K562 (cell line): ENCODE data around the gene MAPK13. TPM values are rescaled to one million over a fixed set of nuclear protein-coding genes. Genes with fewer than 3 reads are reported as not detected.

Experiments used
- CBX3 ChIP-seq, 2 experiments: IDR thresholded peaks; 1 replicate in 1 of 2; 2 replicates in 1 of 2; pipeline ENCODE4 v1.6.1; 2012; ENCODE audit warnings: inconsistent platforms in 2 of 2, low read length in 2 of 2, borderline replicate concordance in 1 of 2, control low read depth in 1 of 2
- CBX8 ChIP-seq: fragments of 200-600 bp; sonication (generic); IDR thresholded peaks from 2 replicates; pipeline ENCODE4 v1.6.1; 2012; ENCODE audit warnings: borderline replicate concordance, mixed run types, low read depth, mild to moderate bottlenecking, moderate library complexity, mixed read lengths, low read length, control low read depth, inconsistent platforms; ENCODE audit not compliant: poor library complexity, severe bottlenecking; ENCODE audit errors: extremely low read depth
- ETS2 ChIP-seq: IDR thresholded peaks from 2 replicates; pipeline ENCODE4 v1.6.1; 2016; ENCODE audit warnings: borderline replicate concordance, missing genetic modification characterization, mild to moderate bottlenecking, moderate library complexity, missing compliant biosample characterization; ENCODE audit not compliant: poor library complexity, severe bottlenecking
- FIP1L1 ChIP-seq: fragments of 200-400 bp; formaldehyde crosslinking; IDR thresholded peaks from 2 replicates; pipeline ENCODE4 v1.6.1; 2018; ENCODE audit warnings: mild to moderate bottlenecking, low read depth, low read length; ENCODE audit not compliant: poor library complexity, severe bottlenecking
- HINFP ChIP-seq: fragments of 450-650 bp; conservative IDR thresholded peaks from 2 replicates; pipeline ENCODE4 v1.6.1; 2016; ENCODE audit warnings: missing genetic modification characterization, low read depth, mild to moderate bottlenecking, control low read depth, missing compliant biosample characterization
- MED1 ChIP-seq: sonication (generic); formaldehyde crosslinking; IDR thresholded peaks from 2 replicates; pipeline ENCODE4 v1.8.1; 2023; ENCODE audit warnings: missing genetic modification reagents, borderline replicate concordance
- NRF1 ChIP-seq, 2 experiments: fragments of 450-650 bp; IDR thresholded peaks in 1 of 2; conservative IDR thresholded peaks in 1 of 2; 2 replicates each; pipeline ENCODE4 v1.6.1; 2014; ENCODE audit warnings: mild to moderate bottlenecking in 2 of 2
- POLR2AphosphoS5 ChIP-seq: IDR thresholded peaks from 2 replicates; pipeline ENCODE4 v1.6.1; 2011; ENCODE audit warnings: mild to moderate bottlenecking, low read depth, low read length, moderate library complexity; ENCODE audit not compliant: control insufficient read depth, insufficient read depth
- POLR2G ChIP-seq: fragments of 200-400 bp; formaldehyde crosslinking; IDR thresholded peaks from 2 replicates; pipeline ENCODE4 v1.6.1; 2017; ENCODE audit warnings: low read depth, mild to moderate bottlenecking, antibody characterized with exemption, low read length, moderate library complexity
- SP1 ChIP-seq: sonication (generic); formaldehyde crosslinking; IDR thresholded peaks from 2 replicates; pipeline ENCODE4 v1.8.1; 2022; ENCODE audit warnings: mild to moderate bottlenecking, missing genetic modification reagents
- SP2 ChIP-seq: IDR thresholded peaks from 2 replicates; pipeline ENCODE4 v1.6.1; 2011; ENCODE audit warnings: mild to moderate bottlenecking, low read depth, low read length, moderate library complexity; ENCODE audit not compliant: poor library complexity, severe bottlenecking; ENCODE audit errors: extremely low read depth
- ZNF175 ChIP-seq: fragments of 200-800 bp; sonication (Bioruptor generic); IDR thresholded peaks from 2 replicates; pipeline ENCODE4 v1.6.1; 2016; ENCODE audit warnings: low read depth, mild to moderate bottlenecking, missing genetic modification characterization, missing compliant biosample characterization
- ZNF609 ChIP-seq: sonication (generic); formaldehyde crosslinking; IDR thresholded peaks from 2 replicates; pipeline ENCODE4 v1.8.1; 2023; ENCODE audit warnings: missing genetic modification reagents, mild to moderate bottlenecking, borderline replicate concordance
- ZNF699 ChIP-seq: fragments of 250-450 bp; sonication (Bioruptor Pico); IDR thresholded peaks from 2 replicates; pipeline ENCODE4 v1.8.0; 2021; ENCODE audit warnings: mild to moderate bottlenecking, moderate library complexity; ENCODE audit not compliant: insufficient replicate concordance
- ZNF766 ChIP-seq: fragments of 200-800 bp; sonication (Bioruptor generic); conservative IDR thresholded peaks from 2 replicates; pipeline ENCODE4 v1.6.1; 2016; ENCODE audit warnings: missing genetic modification characterization, missing compliant biosample characterization
- ZSCAN32 ChIP-seq: fragments of 450-650 bp; formaldehyde crosslinking; IDR thresholded peaks from 2 replicates; pipeline ENCODE4 v1.4.0; 2020; ENCODE audit warnings: mild to moderate bottlenecking, moderate library complexity
- ZZZ3 ChIP-seq: fragments of 450-650 bp; IDR thresholded peaks from 2 replicates; pipeline ENCODE4 v1.6.1; 2016; ENCODE audit warnings: antibody characterized with exemption, mild to moderate bottlenecking, moderate library complexity
- polyA plus RNA-seq, 8 experiments: library from polyadenylated mRNA; depleted of rRNA in 4 of 8; stranded (reverse) in 5 of 8; unstranded in 3 of 8; fragments of >200 nt; fragmentation: Nextera tagmentation in 2 of 8; fragmentation: Illumina TruSeq in 1 of 8; extraction: Ambion mirVana in 2 of 8; extraction: Trizol in 1 of 8; gene quantifications; 2 replicates each; pipeline versions ENCODE4 v1.2.1 to v1.2.3, GENCODE V29; 2011 to 2014; ENCODE audit warnings: inconsistent platforms in 1 of 8, missing spikeins in 1 of 8
- total RNA-seq, 7 experiments: library from RNA; depleted of rRNA in 6 of 7; stranded (reverse); fragments of >200 nt in 6 of 7; fragmentation: Illumina TruSeq in 2 of 7; extraction: Trizol in 2 of 7; gene quantifications; 2 replicates each; pipeline versions ENCODE4 v1.2.1 to v1.2.3, GENCODE V29; 2011 to 2021; ENCODE audit warnings: low replicate concordance in 1 of 7
- TF ChIP-seq, protein P1 (sequence below): sonication (generic); formaldehyde crosslinking; IDR thresholded peaks from 2 replicates; pipeline ENCODE4 v1.4.0; 2020; ENCODE audit warnings: mild to moderate bottlenecking, missing genetic modification reagents

MAPK13 gene
- total and polyA plus RNA-seq, 9 of the 15 experiments (the other 6 are each of a cell fraction or from before 2014, with no cell fraction given) = 0.03 to 2.3 (median 0.48) TPM; not detected in 1

- TF ChIP-seq ZNF609 (CRISPR knock-in tag) (no peak), HINFP (tag) (no peak), CBX8 (no peak), ETS2 (tag) (no peak), ZNF699 (no peak), NRF1 (conservative IDR thresholded peaks at IDR 0.05 in 1 of 2, IDR thresholded peaks at IDR 0.05 in 1 of 2) (no peak), ZNF766 (no peak), MED1 (CRISPR knock-in tag) (no peak), CBX3 (IDR thresholded peaks at IDR 0.05; ENCODE audit: borderline replicate concordance in 1 of 2, low read length in 2 of 2) (no peak; a peak in 1 of 3 replicates), POLR2G (no peak), ZZZ3 (no peak), FIP1L1 (no peak), ZSCAN32 (CRISPR knock-in tag) (no peak), POLR2AphosphoS5 (peak; percentile 68), SP2 (no peak), SP1 (CRISPR knock-in tag) (no peak), ZNF175 (CRISPR knock-in tag) (no peak; the same call in 1 of the 2 replicates)
- TF ChIP-seq, protein P1, sequence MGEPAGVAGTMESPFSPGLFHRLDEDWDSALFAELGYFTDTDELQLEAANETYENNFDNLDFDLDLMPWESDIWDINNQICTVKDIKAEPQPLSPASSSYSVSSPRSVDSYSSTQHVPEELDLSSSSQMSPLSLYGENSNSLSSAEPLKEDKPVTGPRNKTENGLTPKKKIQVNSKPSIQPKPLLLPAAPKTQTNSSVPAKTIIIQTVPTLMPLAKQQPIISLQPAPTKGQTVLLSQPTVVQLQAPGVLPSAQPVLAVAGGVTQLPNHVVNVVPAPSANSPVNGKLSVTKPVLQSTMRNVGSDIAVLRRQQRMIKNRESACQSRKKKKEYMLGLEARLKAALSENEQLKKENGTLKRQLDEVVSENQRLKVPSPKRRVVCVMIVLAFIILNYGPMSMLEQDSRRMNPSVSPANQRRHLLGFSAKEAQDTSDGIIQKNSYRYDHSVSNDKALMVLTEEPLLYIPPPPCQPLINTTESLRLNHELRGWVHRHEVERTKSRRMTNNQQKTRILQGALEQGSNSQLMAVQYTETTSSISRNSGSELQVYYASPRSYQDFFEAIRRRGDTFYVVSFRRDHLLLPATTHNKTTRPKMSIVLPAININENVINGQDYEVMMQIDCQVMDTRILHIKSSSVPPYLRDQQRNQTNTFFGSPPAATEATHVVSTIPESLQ = no peak
These were observed 30.3 kb upstream of the MAPK13 start (continued) for GRCh38 chr6:36099869-36100483.
